Endothelial cell of umbilical vein (primary cell): Measurements from ENCODE around the gene TEDC2. TPM values are rescaled to one million over a fixed set of nuclear protein-coding genes. Genes with fewer than 3 reads are reported as not detected.

ENCODE experiments used
- BruUV-seq: library from RNA; stranded (reverse); fragments of 400-500 nt; replicated peaks from 2 replicates; lab custom pipeline; 2021; lab: Mats Ljungman, UMichigan
- CTCF ChIA-PET: fragments of 300-600, 350-600 bp; sonication (Branson Sonifier 250); formaldehyde crosslinking; loops from one replicate; lab custom pipeline; 2021; ENCODE audit warnings: antibody characterized with exemption, inconsistent platforms; lab: Charles Lee
- POLR2A ChIA-PET: fragments of 300-600, 350-600 bp; sonication (Branson Sonifier 250); formaldehyde crosslinking; loops from one replicate; lab custom pipeline; 2021; ENCODE audit warnings: antibody characterized with exemption, inconsistent platforms; lab: Charles Lee
- DNase-seq: peaks from one replicate; pipeline ENCODE4 v3.0.0-alpha.2; 2011; ENCODE audit warnings: low read depth, low spot score
- FAIRE-seq: peaks from 2 replicates; lab custom pipeline; 2011; peaks lifted over from hg19 to GRCh38; lab: Jason Lieb, UNC
- H2AFZ ChIP-seq: 2 replicates; pipeline ENCODE4 v1.6.0; 2012; ENCODE audit warnings: low read depth, low read length, control low read depth, inconsistent platforms
- H3K27ac ChIP-seq: 2 replicates; pipeline ENCODE4 v1.5.1; 2011; ENCODE audit warnings: low read depth, mild to moderate bottlenecking, control low read depth, low read length, moderate library complexity; ENCODE audit not compliant: insufficient read depth
- H3K27me3 ChIP-seq, 2 experiments: 2 replicates each; pipeline versions ENCODE4 v1.6.0 to v1.6.1; 2011; ENCODE audit warnings: low read length in 2 of 2, mixed read lengths in 1 of 2; ENCODE audit not compliant: control insufficient read depth in 2 of 2, insufficient read depth in 2 of 2
- H3K36me3 ChIP-seq, 2 experiments: 2 replicates in 1 of 2; 3 replicates in 1 of 2; pipeline ENCODE4 v1.5.1; 2011; ENCODE audit warnings: low read length in 2 of 2, mild to moderate bottlenecking in 1 of 2, moderate library complexity in 1 of 2; ENCODE audit not compliant: control insufficient read depth in 2 of 2, insufficient read depth in 2 of 2; ENCODE audit errors: extremely low read depth in 1 of 2
- H3K4me1 ChIP-seq: 3 replicates; pipeline ENCODE4 v1.5.1; 2011; ENCODE audit warnings: mild to moderate bottlenecking, low read length; ENCODE audit not compliant: control insufficient read depth, insufficient read depth; ENCODE audit errors: extremely low read depth
- H3K4me2 ChIP-seq: 2 replicates; pipeline ENCODE4 v1.6.1; 2011; ENCODE audit warnings: low read length, control low read depth, mixed read lengths; ENCODE audit not compliant: insufficient read depth
- H3K4me3 ChIP-seq, 3 experiments: fragments of 200-600 bp in 1 of 3; sonication (generic), shearing (Covaris generic) in 1 of 3; replicated peaks in 1 of 3; 2 replicates each; pipeline ENCODE4 v1.5.1; 2011 to 2016; ENCODE audit warnings: control low read depth in 3 of 3, low read length in 3 of 3, mild to moderate bottlenecking in 2 of 3, inconsistent platforms in 1 of 3, low read depth in 1 of 3, moderate library complexity in 1 of 3; ENCODE audit not compliant: insufficient read depth in 1 of 3
- H3K79me2 ChIP-seq: 2 replicates; pipeline ENCODE4 v1.6.0; 2012; ENCODE audit warnings: low read length, inconsistent platforms; ENCODE audit not compliant: control insufficient read depth, insufficient read depth
- H3K9ac ChIP-seq: replicated peaks from 2 replicates; pipeline ENCODE3; 2011; ENCODE audit warnings: low read length, control low read depth; ENCODE audit not compliant: insufficient read depth; ENCODE audit errors: extremely low read depth
- H3K9me1 ChIP-seq: replicated peaks from 3 replicates; pipeline ENCODE4 v1.6.0; 2011; ENCODE audit warnings: mild to moderate bottlenecking, low read length; ENCODE audit not compliant: control insufficient read depth, insufficient read depth; ENCODE audit errors: extremely low read depth
- H3K9me3 ChIP-seq: replicated peaks from 2 replicates; pipeline ENCODE4 v1.5.1; 2012; ENCODE audit warnings: low read length, inconsistent platforms; ENCODE audit not compliant: control insufficient read depth, insufficient read depth
- H4K20me1 ChIP-seq: replicated peaks from 2 replicates; pipeline ENCODE3; 2011; ENCODE audit warnings: mild to moderate bottlenecking, low read length; ENCODE audit not compliant: control insufficient read depth, insufficient read depth; ENCODE audit errors: extremely low read depth
- EZH2 ChIP-seq: IDR thresholded peaks from 2 replicates; pipeline ENCODE4 v1.6.1; 2012; ENCODE audit warnings: borderline replicate concordance, low read depth, mild to moderate bottlenecking, moderate library complexity, low read length, inconsistent platforms; ENCODE audit not compliant: severe bottlenecking
- FOS ChIP-seq: IDR thresholded peaks from 2 replicates; pipeline ENCODE4 v1.6.1; 2011; ENCODE audit warnings: mild to moderate bottlenecking, low read length, moderate library complexity, borderline replicate concordance; ENCODE audit not compliant: insufficient read depth
- JUN ChIP-seq: IDR thresholded peaks from 2 replicates; pipeline ENCODE4 v1.6.1; 2011; ENCODE audit warnings: borderline replicate concordance, low read depth; ENCODE audit not compliant: insufficient read length, insufficient read depth
- POLR2AphosphoS5 ChIP-seq: IDR thresholded peaks from 2 replicates; pipeline ENCODE4 v1.6.1; 2012; ENCODE audit warnings: low read depth, mild to moderate bottlenecking, control low read depth, low read length, moderate library complexity; ENCODE audit not compliant: insufficient read depth
- dilution Hi-C: fragments of 300-500 bp; cut with MboI; formaldehyde crosslinking; loops from one replicate; pipeline ENCODE4 v1.15.0; 2019; ENCODE audit warnings: low sequenced_read_pairs; ENCODE audit not compliant: extremely low pct_ligation_motif_present
- intact Hi-C: fragments of 100-400 bp; cut with micrococcal nuclease; formaldehyde crosslinking; loops from one replicate; pipeline ENCODE4 v1.10.0; 2022
- polyA plus RNA-seq, 4 experiments: library from polyadenylated mRNA; depleted of rRNA in 3 of 4; stranded (reverse) in 3 of 4; unstranded in 1 of 4; fragments of >200 nt; gene quantifications; 2 replicates each; pipeline versions ENCODE4 v1.2.1 to v1.2.3, GENCODE V29; 2011 to 2012; ENCODE audit warnings: missing spikeins in 1 of 4
- total RNA-seq: library from RNA; stranded (reverse); gene quantifications from 2 replicates; pipeline ENCODE4 v1.2.3, GENCODE V29; 2021

TEDC2 gene
- total and polyA plus RNA-seq, 2 donors (not counting 3 experiments of a cell fraction or from before 2014, with no cell fraction given): 7.6 to 12.7 TPM

DNA sequence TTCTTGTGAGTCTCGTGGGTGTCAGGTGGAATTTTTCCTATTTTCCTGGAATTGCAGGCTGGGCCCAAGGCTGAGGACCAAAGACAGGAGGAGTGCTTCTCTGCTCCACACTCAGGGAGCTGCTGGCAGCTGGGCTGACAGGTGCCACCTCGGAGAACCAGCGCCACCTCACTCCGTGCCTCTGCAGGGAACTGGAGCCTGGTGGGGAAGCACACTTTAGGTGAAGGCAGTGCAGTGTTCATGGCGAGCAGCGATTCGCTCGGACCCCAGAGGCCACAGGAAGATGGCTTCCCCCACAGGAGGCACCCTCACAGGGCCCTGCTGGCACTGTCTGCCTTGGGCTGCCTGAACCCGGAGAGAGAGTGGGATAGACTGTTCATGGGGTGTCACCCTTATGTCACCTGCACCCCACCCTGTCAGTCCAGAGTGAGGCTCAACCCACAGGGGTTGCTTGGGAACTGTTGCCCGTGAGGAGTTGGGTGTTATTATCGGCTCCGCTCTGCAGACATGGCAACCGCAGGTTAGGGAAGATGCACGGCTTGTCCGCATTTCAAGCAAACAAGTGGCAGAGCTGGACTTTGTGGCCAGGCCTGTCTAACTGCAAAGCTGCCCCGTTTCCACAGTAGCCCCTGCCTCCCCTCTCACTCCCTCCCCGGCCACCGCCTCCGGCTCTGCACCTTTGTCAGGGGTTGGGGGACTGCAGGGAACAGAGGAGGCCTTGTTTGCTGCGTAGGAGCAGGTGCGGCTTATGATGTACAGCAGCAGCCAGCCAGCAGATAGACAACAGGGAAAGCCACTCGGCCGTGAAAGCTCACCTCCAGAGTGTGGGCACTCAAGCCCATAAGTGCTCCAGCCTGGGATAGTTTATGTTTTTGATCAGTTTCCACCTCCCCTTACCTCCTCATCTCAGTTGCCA lies 30.5 kb downstream of the TEDC2 start:
- CTCF ChIA-PET: interaction anchor here (1.6 kb wide), 1 partner anchor 11 kb away, joined by 8 read pairs; no protein-coding TSS in a partner anchor
- no peak overlapping the region for H3K4me2 ChIP-seq
- no peak overlapping the region for H2AFZ ChIP-seq
- POLR2A ChIA-PET: no interaction called here
- FAIRE-seq (no peak), DNase-seq (no peak)
- no peaks in the 10 kb centered on the region for H3K9me1 ChIP-seq
- BruUV-seq: no TSS peak
- no peaks in the 10 kb centered on the region for H3K9me3 ChIP-seq
- H3K4me1 ChIP-seq: no peaks in the 10 kb centered on the region
- H3K27me3 ChIP-seq: no peaks in the 10 kb centered on the region
- H3K79me2 ChIP-seq: peaks cover 6% of the 10 kb centered on the region
- dilution Hi-C loops: no loop called here
- TF ChIP-seq JUN: no peak
- TF ChIP-seq POLR2AphosphoS5: no peak
- TF ChIP-seq FOS: no peak
- no peaks in the 10 kb centered on the region for H3K36me3 ChIP-seq
- H3K9ac ChIP-seq: no peak overlapping the region
- intact Hi-C loops: no loop called here
- no peak overlapping the region for H3K27ac ChIP-seq
- no peaks in the 10 kb centered on the region for H4K20me1 ChIP-seq
- no peak overlapping the region for H3K4me3 ChIP-seq

DNA sequence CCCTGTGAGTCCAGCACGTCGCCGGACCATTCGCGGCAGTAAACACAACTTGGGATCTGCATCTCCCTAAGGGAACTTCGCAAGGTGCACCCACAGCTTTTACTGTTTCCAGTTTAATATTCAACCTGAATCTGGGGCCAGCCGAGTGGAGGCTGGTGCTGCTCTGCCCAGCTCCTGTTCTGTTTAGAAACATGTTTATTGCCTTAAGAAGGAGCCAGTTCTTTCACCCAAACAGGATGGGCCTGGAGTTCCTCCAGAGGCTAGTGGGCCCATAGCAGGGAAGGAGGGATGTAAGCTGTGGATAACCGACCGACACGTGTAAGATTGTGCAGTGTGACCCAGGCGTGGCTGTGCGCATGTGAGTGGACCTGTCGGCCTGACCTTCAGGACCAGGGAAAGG lies 32.4 kb downstream of the TEDC2 start:
- intact Hi-C loops (no loop called here), dilution Hi-C loops (no loop called here)
- BruUV-seq: no TSS peak
- Histone ChIP-seq H3K36me3 (peaks cover 0 to 10% of the 10 kb centered on the region in 2 experiments), H3K27ac (no peak overlapping the region), H3K9me1 (no peaks in the 10 kb centered on the region), H3K79me2 (peaks cover 6% of the 10 kb centered on the region), H3K9ac (no peak overlapping the region), H3K9me3 (no peaks in the 10 kb centered on the region), H2AFZ (no peak overlapping the region), H3K4me2 (no peak overlapping the region), H3K4me1 (no peaks in the 10 kb centered on the region), H3K27me3 (no peaks in the 10 kb centered on the region), H4K20me1 (no peaks in the 10 kb centered on the region), H3K4me3 (no peak overlapping the region)
- TF ChIP-seq EZH2 (no peak), FOS (no peak), JUN (no peak)
- no peak for DNase-seq
- CTCF ChIA-PET: interaction anchor here (1.6 kb wide), 1 partner anchor 9 kb away, joined by 8 read pairs; no protein-coding TSS in a partner anchor
- POLR2A ChIA-PET: no interaction called here
- no peak for FAIRE-seq
